Endometrial microvascular endothelial cells (primary cell): ENCODE measurements around the gene VCAM1. TPM values are rescaled to one million over a fixed set of nuclear protein-coding genes. Genes with fewer than 3 reads are reported as not detected.

Experiments
- in situ Hi-C: cut with HindIII; loops from 2 replicates; pipeline ENCODE4 v1.10.0; 2017; ENCODE audit warnings: low sequenced_read_pairs, low pct_unique_long_range_greater_than_20kb; ENCODE audit errors: inconsistent ontology term
- total RNA-seq: library from RNA; depleted of rRNA; stranded (reverse); fragments of >200 nt; gene quantifications from one replicate; pipeline ENCODE4 v1.2.3, GENCODE V29; 2015; ENCODE audit errors: inconsistent ontology term

Gene VCAM1
- total RNA-seq, 1 donor from 2014 or later = 7.9 TPM

- in situ Hi-C loops = no loop called here
Measured at GRCh38 chr1:100721526-100722207, 2.1 kb downstream of the VCAM1 start.

DNA sequence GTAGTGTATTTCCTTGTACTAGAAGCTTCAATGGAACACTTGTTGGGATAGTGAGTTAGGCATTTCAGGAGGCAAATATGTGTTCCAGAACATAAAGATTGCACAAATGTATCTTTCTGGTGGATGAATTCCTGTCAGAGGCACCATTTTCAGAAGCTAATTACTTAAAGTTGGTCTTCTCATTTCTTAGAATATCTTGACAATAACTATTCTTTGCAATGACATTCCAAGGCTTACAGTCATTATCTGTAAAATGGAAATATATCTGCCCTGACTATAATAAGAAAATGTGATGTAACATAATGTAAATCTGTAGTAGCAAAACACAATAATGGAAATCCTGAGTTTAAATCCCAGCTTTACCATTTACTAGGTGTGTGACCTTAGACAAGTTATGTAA lies 2.7 kb downstream of the VCAM1 start:
- in situ Hi-C loops = no loop called here

GRCh38 chr1:100724281-100724680 lies 4.7 kb downstream of the VCAM1 start:
- in situ Hi-C loops = no loop called here

- in situ Hi-C loops = no loop called here
Measured at GRCh38 chr1:100730130-100730529, 10.6 kb downstream of the VCAM1 start.

DNA sequence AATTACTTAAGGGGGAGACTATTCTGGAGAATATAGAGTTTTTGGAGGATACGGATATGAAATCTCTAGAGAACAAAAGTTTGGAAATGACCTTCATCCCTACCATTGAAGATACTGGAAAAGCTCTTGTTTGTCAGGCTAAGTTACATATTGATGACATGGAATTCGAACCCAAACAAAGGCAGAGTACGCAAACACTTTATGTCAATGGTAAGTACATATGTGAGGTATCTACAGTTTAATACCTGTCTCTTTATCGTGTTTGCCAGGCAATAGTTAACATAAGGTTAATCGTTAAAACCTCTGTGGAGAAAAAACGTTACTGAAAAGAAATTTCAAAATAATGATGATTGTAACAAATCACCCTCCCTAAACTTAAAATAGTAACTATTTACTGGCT lies 11.8 kb downstream of the VCAM1 start:
- in situ Hi-C loops = no loop called here

DNA sequence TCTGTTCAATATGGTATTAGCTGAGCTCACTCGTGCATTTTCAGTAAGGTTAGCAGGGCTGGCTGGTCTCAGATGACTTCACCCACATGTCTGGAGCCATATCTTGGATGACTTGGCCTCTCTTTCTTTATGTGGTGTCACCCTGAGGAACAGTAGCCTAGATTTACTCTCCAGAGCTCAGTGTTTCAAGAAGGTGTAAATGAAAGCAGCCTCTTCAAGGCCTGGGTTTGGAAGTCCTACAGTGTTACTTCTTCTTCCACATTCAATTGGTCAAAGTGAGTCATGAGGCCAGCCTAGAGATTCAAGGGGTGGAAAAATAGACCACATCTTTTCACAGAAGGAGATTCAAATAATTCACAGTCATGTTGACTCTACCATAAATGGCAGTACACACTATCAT lies 12.2 kb downstream of the VCAM1 start:
- in situ Hi-C loops = no loop called here

DNA sequence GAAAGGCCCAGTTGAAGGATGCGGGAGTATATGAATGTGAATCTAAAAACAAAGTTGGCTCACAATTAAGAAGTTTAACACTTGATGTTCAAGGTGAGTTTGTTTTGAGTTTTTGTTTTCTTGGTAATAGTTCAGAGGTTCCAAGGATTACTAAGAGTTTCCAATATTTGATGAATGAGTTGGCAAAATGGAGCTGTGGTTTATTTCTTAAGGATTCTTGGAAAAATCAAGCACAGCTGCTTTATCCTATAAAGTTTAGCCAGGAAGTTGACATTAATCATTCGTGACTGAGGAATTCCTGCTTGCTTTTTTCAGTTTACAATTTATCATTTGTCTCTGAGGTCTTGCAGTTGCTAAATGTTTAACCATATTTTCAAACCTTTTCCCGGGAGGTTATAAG lies 15.1 kb downstream of the VCAM1 start:
- in situ Hi-C loops = no loop called here

DNA sequence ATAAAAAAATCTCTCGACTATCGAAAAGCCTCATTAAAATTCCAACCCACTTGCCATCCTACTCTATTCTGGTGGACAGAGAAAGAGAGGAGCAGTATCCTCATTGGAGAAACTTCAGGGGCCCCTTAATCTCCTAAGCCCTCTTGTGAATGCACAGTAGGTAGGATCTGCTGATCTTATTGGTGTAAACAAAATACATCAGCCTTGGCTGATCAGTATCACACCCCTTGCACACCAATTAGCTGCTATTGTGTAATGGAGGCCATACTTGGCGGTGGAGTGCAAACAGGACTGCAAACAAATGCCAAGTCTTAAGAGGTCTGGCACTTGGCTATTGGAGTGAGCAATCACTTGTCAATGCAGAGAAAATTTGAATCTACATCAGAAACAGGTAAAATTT lies 15.7 kb downstream of the VCAM1 start:
- in situ Hi-C loops = no loop called here

GRCh38 chr1:100736324-100736723 lies 16.8 kb downstream of the VCAM1 start:
- in situ Hi-C loops = no loop called here

GRCh38 chr1:100736746-100737145 lies 17.2 kb downstream of the VCAM1 start:
- in situ Hi-C loops = no loop called here

- in situ Hi-C loops = no loop called here
Measured at GRCh38 chr1:100746542-100746932, 27.0 kb downstream of the VCAM1 start.

DNA sequence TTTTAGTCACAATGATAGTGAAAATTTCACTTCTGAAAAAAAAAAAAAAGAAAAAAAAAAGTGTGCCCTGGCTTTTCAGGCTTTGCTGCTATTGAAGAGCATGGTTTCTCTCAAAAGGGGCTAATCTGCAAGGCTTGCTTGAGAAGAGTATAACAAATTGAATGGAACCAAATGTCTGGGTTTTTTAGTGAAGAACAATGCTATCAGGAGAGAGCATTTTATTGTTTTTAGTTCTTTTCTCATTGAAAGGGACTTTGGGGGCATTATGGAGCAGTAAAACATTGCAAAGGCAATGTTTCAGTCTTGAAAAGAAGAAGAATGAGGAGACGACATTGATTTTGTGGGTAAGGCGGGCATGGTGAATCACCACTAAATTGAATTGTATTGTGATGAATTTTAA lies 28.2 kb downstream of the VCAM1 start:
- in situ Hi-C loops = no loop called here

DNA sequence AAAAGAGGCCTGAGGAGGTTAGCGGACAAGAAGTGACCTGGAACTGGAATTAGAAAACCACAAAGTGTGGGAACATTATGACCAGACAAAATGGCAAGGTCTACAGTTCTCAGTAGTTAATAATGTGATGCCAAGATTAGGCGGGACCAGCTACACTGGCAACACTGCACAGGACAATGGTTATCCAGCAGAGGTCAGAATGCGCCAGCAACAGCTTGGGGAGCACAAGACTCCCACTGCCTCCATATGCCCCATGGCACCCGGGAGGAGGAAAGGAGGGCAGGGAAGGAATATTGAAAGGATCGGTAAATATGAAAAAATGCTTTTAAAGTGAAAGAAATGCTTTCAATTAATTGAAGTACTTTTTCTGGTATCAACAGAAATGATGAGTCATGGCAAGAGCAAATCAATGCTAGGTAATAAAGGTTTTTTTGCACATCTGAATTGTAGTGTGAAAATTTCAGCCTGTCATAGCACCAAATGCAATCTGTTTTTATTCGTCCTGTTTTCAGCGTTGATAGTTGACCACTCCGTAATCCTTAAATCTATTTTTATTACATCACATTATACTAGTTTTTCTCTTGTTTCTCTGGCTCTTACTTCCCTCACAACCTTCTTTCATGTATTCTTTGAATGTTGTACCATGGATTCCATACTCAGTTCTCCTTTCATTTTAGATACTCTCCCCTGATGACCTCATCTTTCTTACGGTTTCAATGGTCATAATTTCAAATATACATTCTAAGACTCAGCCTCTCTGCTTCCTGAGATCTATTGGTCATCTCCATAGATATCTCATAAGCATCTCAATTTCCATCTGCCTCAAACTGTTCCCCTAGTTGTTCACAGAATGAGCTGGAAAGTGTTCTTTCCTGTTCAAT lies 30.7 kb downstream of the VCAM1 start:
- in situ Hi-C loops = no loop called here

DNA sequence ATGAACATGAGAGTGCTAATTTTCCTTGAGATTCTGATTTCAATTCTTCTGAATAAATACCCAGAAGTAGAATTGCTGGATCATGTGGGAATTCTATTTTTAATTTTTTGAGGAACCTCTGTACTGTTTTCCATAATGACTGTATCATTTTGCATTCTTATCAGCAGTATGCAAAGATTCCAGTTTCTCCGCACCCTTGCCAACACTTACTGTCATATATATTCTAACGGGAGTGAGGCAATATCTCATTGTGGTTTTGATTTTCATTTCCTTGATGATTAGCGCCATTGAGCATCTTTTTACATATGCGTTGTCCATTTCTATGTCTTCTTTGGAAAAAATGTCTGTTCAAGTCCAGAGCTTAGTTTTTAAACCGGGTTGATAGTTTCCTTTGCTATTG lies 33.2 kb downstream of the VCAM1 start:
- in situ Hi-C loops = no loop called here

DNA sequence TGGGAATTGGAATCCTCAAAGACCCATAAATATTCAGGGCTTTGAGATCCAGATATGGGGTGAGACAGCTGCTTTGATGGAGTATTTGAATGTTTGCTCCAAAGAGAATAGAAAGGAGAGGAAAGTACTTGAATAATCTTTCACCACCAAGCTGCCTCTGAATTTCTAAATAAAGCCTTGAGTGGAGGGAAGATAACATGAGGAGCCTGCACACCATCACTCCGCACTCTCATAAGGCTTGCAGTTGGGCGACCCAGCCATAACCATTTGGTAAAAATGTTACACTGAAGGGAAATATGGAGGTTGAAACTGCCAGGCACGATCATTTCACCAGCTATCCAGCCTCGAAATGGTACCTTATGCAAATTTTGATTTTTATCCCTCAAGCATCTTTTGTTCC lies 38.4 kb downstream of the VCAM1 start:
- in situ Hi-C loops = no loop called here

- in situ Hi-C loops = no loop called here
Measured at GRCh38 chr1:100759188-100759587, 39.6 kb downstream of the VCAM1 start.

DNA sequence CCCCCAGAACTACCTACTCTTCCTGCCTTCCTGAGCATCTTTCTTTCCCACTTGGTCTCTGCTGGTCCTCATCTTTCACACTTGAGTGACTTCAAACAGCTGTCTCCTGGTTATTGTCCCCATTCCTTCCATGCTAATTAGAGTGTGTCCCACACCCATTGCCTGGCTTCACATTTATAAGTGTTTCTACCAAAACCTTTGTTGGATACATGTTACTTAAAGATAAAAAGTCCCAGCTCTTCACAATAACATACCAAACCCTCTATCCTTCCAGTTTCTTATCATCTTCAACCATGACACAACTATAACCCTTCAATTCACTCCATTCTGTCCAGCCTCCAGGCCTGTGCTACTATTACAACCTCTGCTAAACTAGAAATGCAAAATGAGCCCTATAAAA lies 41.0 kb downstream of the VCAM1 start:
- in situ Hi-C loops = no loop called here

GRCh38 chr1:100762461-100762860 lies 42.9 kb downstream of the VCAM1 start:
- in situ Hi-C loops = no loop called here

- in situ Hi-C loops = no loop called here
Measured at GRCh38 chr1:100767176-100767890, 47.8 kb downstream of the VCAM1 start.

DNA sequence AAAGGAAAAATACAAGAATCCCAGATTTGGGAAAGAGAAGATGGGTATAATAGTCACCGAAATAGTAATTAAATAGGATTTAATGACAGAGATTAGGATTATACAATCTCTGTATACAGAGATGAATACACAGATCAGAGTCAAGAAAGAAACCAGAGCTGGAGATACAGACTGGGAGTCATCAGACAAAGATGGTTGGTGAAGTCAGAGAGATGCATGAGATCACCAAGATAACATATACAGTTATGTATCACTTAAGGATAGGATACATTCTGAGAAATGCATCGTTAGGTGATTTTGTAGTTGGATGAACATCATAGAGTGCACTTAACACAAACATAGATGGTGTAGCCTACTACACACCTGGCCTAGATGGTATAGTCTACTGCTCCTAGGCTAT lies 49.8 kb downstream of the VCAM1 start:
- in situ Hi-C loops = no loop called here
